Astrocyte (in vitro differentiated cells and primary cell): ENCODE measurements around the gene YPEL3. TPM values are rescaled to one million over a fixed set of nuclear protein-coding genes. Genes with fewer than 3 reads are reported as not detected.

Experiments
- DNase-seq: peaks from one replicate; pipeline ENCODE4 v3.0.0-alpha.2; 2010; ENCODE audit warnings: low read depth
- FAIRE-seq: peaks from 2 replicates; lab custom pipeline; 2011; peaks lifted over from hg19 to GRCh38; lab: Jason Lieb, UNC
- H2AFZ ChIP-seq: 2 replicates; pipeline ENCODE4 v1.6.0; 2012; ENCODE audit warnings: low read depth, low read length, inconsistent platforms
- H3K27ac ChIP-seq: 2 replicates; pipeline ENCODE4 v1.5.1; 2011; ENCODE audit warnings: low read depth, low read length, inconsistent platforms
- H3K27me3 ChIP-seq: 2 replicates; pipeline ENCODE4 v1.6.0; 2011; ENCODE audit warnings: low read length, inconsistent platforms; ENCODE audit not compliant: insufficient read depth
- H3K36me3 ChIP-seq: 2 replicates; pipeline ENCODE4 v1.5.1; 2011; ENCODE audit warnings: low read length, inconsistent platforms; ENCODE audit not compliant: insufficient read depth
- H3K4me1 ChIP-seq: 2 replicates; pipeline ENCODE4 v1.5.1; 2011; ENCODE audit warnings: low read length, inconsistent platforms; ENCODE audit not compliant: insufficient read depth
- H3K4me2 ChIP-seq: 2 replicates; pipeline ENCODE4 v1.6.0; 2012; ENCODE audit warnings: low read length, inconsistent platforms
- H3K4me3 ChIP-seq: 2 replicates; pipeline ENCODE4 v1.5.1; 2011; ENCODE audit warnings: low read depth, mild to moderate bottlenecking, low read length, inconsistent platforms; ENCODE audit not compliant: insufficient read depth
- H3K79me2 ChIP-seq: 2 replicates; pipeline ENCODE4 v1.6.0; 2012; ENCODE audit warnings: mild to moderate bottlenecking, low read length, inconsistent platforms; ENCODE audit not compliant: insufficient read depth
- H3K9ac ChIP-seq: 2 replicates; pipeline ENCODE4 v1.6.0; 2012; ENCODE audit warnings: mild to moderate bottlenecking, low read length, inconsistent platforms
- H3K9me3 ChIP-seq: 2 replicates; pipeline ENCODE4 v1.5.1; 2012; ENCODE audit warnings: low read depth, mild to moderate bottlenecking, low read length, inconsistent platforms; ENCODE audit not compliant: insufficient read depth
- H4K20me1 ChIP-seq: 2 replicates; pipeline ENCODE4 v1.6.0; 2012; ENCODE audit warnings: low read length, inconsistent platforms; ENCODE audit not compliant: insufficient read depth
- H3K27ac Mint-ChIP-seq: one replicate; pipeline ENCODE4 v1.8.0; 2021; ENCODE audit warnings: mild to moderate bottlenecking, mixed read lengths; ENCODE audit not compliant: unreplicated experiment
- H3K27me3 Mint-ChIP-seq: one replicate; pipeline ENCODE4 v1.8.0; 2021; ENCODE audit warnings: low read depth, mixed read lengths; ENCODE audit not compliant: unreplicated experiment
- H3K36me3 Mint-ChIP-seq: one replicate; pipeline ENCODE4 v1.8.0; 2021; ENCODE audit warnings: low read depth, mixed read lengths; ENCODE audit not compliant: unreplicated experiment
- H3K4me1 Mint-ChIP-seq: one replicate; pipeline ENCODE4 v1.8.0; 2021; ENCODE audit warnings: low read depth, mixed read lengths; ENCODE audit not compliant: unreplicated experiment
- H3K4me3 Mint-ChIP-seq: one replicate; pipeline ENCODE4 v1.8.0; 2021; ENCODE audit warnings: mild to moderate bottlenecking, moderate library complexity, mixed read lengths; ENCODE audit not compliant: unreplicated experiment
- H3K9me3 Mint-ChIP-seq: one replicate; pipeline ENCODE4 v1.8.0; 2021; ENCODE audit warnings: mild to moderate bottlenecking, mixed read lengths; ENCODE audit not compliant: unreplicated experiment
- CTCF ChIP-seq: IDR thresholded peaks from 2 replicates; pipeline ENCODE4 v1.5.1; 2011; ENCODE audit warnings: low read depth, mild to moderate bottlenecking, inconsistent platforms, low read length, moderate library complexity; ENCODE audit not compliant: insufficient read depth
- EZH2 ChIP-seq: IDR thresholded peaks from 2 replicates; pipeline ENCODE4 v1.6.1; 2012; ENCODE audit warnings: mild to moderate bottlenecking, low read length, inconsistent platforms; ENCODE audit not compliant: insufficient read depth
- total RNA-seq: library from RNA; stranded (reverse); gene quantifications from 2 replicates; pipeline ENCODE4 v1.2.1, GENCODE V29; 2021

The YPEL3 gene
- total RNA-seq, 1 donor from 2014 or later = 20.5 TPM

GRCh38 chr16:30096862-30097563 lies 1.0 kb upstream of the YPEL3 start:
- Histone ChIP-seq H3K27ac (no peak overlapping the region), H3K79me2 (peaks cover 3% of the 10 kb centered on the region), H3K4me1 (peaks cover 13% of the 10 kb centered on the region), H3K36me3 (no peaks in the 10 kb centered on the region), H3K4me3 (no peak overlapping the region), H3K27me3 (no peaks in the 10 kb centered on the region), H4K20me1 (no peaks in the 10 kb centered on the region), H2AFZ (peak overlapping the region; percentile 95), H3K9me3 (peaks cover 4% of the 10 kb centered on the region), H3K9ac (peak overlapping the region; percentile 82), H3K4me2 (peak overlapping the region; percentile 83)
- DNase-seq (no peak), FAIRE-seq (no peak)
- Mint-ChIP-seq H3K36me3 (peaks cover 2% of the 10 kb centered on the region), H3K4me3 (peak overlapping the region; percentile 70), H3K4me1 (peaks cover 3% of the 10 kb centered on the region), H3K27ac (peak overlapping the region; percentile 58), H3K9me3 (peaks cover 18% of the 10 kb centered on the region), H3K27me3 (no peaks in the 10 kb centered on the region)
- TF ChIP-seq EZH2 = no peak
- TF ChIP-seq CTCF = no peak

GRCh38 chr16:30095166-30096078 lies 591 bp downstream of the YPEL3 start:
- H3K4me3 Mint-ChIP-seq = peak overlapping the region; percentile 74
- no peak overlapping the region for H3K27ac ChIP-seq
- no peak for FAIRE-seq
- TF ChIP-seq EZH2 = no peak
- no peak for TF ChIP-seq CTCF
- H3K9me3 ChIP-seq = peaks cover 4% of the 10 kb centered on the region
- peaks cover 17% of the 10 kb centered on the region for H3K9me3 Mint-ChIP-seq
- H3K27me3 Mint-ChIP-seq = no peaks in the 10 kb centered on the region
- H3K4me2 ChIP-seq = peak overlapping the region; percentile 85
- H3K4me1 Mint-ChIP-seq = peaks cover 3% of the 10 kb centered on the region
- H3K79me2 ChIP-seq = peaks cover 3% of the 10 kb centered on the region
- H3K4me1 ChIP-seq = peaks cover 21% of the 10 kb centered on the region
- no peaks in the 10 kb centered on the region for H3K27me3 ChIP-seq
- no peaks in the 10 kb centered on the region for H3K36me3 ChIP-seq
- H4K20me1 ChIP-seq = no peaks in the 10 kb centered on the region
- DNase-seq = no peak
- H3K4me3 ChIP-seq = peak overlapping the region; percentile 43
- H3K9ac ChIP-seq = peak overlapping the region; percentile 69
- H3K27ac Mint-ChIP-seq = peak overlapping the region; percentile 26
- peaks cover 2% of the 10 kb centered on the region for H3K36me3 Mint-ChIP-seq
- peak overlapping the region; percentile 68 for H2AFZ ChIP-seq
